H54 (cell line): ENCODE measurements around the gene SF3A2.
"Not testable (repeated sequence)": the region's sequence is repeated elsewhere in the genome, so short reads cannot be mapped to it uniquely, and the experiment has no call there.

ENCODE experiments used
- DNase-seq: peaks from one replicate; pipeline ENCODE4 v3.0.0; 2011; ENCODE audit warnings: low spot score, mixed read lengths; ENCODE audit not compliant: insufficient read length
- FAIRE-seq: peaks from 3 replicates; lab custom pipeline; 2011; peaks lifted over from hg19 to GRCh38; lab: Jason Lieb, UNC
- POLR2A ChIP-seq: IDR thresholded peaks from 2 replicates; pipeline ENCODE4 v1.6.1; 2011; ENCODE audit warnings: low read depth, mild to moderate bottlenecking, low read length

SF3A2 gene

DNA sequence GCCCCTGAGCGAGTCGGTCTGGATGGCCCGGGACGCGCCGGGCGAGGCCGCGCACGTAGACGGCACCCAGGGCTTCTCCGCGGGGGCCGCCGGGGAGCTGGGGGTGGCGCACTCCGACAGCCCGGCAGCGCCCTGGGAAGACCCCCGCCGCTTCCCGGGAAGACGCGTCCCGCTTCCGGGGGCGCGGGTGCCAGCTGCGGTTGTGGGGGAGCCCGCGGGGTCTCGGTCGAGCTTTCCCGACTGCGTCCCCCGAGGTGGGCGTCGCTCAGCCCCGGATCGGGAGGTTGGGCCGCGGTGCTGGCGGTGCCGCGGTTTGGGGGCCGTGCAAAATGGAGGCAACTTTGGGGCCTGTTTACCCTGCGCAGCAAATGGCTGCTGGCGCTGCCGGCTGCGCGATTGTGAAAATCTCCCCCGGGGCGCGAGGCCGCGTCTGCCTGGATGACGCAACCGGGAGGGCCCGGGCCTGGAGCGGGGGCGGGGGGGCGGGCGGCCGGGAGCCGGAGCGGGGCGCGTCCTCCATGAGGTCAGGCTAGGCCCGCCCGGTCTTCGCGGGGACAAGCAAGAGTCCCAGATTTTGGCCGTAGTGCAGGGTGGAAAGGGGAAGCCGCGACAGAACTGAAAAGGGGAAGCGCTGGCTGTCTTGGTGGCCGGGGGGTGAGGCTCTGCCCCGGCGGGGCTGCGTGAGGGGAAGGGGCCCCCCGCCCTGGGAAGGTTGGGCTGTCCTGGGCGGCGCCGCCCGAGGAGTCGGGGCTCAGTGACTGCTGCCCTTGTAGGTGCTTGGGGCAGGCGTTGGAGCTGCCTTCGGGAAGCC is 34.0 kb downstream of the SF3A2 start:
- FAIRE-seq (no peak), DNase-seq (peak; percentile 82)

DNA sequence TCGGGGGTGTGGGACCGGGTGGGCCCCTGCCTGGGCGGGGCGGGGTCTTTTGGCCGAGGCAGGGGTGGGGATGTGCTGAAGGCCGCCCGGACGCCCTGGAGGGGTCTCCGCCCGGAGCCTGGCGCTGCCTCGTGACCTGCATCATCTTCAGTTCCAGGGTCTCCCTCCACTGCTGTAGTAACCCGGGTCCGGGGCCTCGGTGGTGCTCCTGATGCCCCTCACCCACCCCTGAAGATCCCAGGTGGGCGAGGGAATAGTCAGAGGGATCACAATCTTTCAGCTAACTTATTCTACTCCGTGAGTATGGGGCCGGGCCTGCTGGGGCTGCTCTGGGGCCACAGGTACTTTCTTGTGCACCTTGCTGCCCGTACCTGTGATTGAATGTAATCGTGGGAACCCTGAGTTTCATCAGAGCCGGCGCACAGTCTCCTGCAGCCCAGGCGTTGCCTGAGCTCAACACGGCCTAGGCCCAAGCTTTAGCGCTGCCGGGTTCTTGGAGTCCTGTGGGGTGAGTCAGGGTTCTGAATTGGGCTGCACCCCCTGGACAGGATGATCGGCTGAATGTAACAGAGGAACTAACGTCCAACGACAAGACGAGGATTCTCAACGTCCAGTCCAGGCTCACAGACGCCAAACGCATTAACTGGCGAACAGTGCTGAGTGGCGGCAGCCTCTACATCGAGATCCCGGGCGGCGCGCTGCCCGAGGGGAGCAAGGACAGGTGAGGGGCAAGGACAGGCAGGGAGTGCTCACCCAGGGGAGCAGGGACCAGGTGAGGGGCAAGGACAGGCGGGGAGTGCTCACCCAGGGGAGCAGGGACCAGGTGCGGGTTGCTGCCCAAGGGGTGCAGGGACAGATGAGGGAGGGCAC is 34.8 kb downstream of the SF3A2 start:
- FAIRE-seq (no peak), DNase-seq (no peak)
- TF ChIP-seq POLR2A, result no peak

More for the DNA sequence above, 34.0 kb downstream of the SF3A2 start:
- no peak; the same call in 1 of the 2 replicates for TF ChIP-seq POLR2A

DNA sequence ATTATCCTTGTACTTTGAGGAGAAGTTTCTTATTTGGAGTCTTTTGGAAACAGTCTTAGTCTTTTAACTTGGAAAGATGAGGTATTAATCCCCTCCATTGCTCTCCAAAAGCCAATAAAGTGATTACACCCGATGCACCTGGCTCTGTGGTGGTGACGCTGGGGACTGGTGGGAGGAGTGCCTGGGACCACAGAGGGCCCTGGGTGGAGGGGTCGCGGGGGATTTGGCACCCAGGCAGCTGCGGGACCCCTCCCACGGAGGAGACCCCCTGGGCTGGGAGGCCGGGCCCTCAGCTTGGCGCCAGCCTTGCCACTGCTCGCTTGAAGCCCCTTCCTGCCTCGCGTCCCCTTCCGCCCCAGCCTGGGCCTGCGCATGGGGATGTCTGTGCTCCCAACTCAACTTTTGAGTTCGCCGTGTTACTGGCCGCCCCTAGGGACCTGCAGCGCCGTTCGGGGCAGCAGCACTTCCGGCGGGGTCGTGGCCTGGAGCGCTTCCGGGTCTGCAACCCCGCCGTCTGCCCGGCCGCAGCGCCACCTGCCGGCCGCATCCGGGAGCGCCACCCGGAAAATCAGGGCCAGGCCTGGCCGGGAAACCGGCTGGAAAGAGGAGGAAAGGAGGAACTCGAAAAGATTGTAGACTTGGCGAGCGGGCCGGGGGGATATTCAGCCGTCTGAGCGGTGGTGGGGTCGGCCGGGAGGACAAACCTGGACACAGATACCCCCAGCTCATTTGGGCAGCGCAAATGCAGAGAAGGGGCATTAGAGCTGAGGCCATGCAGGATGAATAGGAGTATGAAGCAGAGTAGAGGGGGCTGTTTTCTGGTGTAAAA is 36.9 kb downstream of the SF3A2 start:
- no peak for FAIRE-seq
- peak; percentile 95 for DNase-seq

DNA sequence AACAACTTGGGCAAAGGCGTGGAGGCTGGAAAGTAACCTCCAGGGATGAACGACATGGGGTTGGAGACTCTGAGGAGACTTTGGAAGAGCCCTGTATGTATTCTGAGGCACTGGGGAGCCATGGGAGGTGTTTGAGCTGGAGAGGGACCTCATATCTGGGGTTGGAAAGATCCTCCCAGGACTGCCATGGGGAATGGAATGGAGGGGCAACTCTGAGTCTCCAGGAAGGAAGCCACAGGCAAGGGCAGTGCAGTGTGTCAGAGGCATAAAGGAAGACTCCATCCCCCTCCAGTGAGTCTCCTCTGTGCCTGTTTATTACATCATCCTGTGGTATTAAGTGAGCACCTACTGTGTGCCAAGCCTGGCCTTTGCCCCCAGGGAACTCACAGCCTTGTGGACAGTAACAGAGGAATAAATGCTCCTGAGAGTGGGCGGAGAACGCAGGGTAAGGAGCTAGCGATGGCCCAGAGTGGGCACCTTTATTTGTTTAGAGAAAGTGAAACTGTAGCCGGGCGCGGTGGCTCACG is 37.6 kb downstream of the SF3A2 start:
- DNase-seq, result no peak
- FAIRE-seq, result no peak
- no peak for TF ChIP-seq POLR2A

More for the DNA sequence above, 36.9 kb downstream of the SF3A2 start:
- TF ChIP-seq POLR2A, result no peak

DNA sequence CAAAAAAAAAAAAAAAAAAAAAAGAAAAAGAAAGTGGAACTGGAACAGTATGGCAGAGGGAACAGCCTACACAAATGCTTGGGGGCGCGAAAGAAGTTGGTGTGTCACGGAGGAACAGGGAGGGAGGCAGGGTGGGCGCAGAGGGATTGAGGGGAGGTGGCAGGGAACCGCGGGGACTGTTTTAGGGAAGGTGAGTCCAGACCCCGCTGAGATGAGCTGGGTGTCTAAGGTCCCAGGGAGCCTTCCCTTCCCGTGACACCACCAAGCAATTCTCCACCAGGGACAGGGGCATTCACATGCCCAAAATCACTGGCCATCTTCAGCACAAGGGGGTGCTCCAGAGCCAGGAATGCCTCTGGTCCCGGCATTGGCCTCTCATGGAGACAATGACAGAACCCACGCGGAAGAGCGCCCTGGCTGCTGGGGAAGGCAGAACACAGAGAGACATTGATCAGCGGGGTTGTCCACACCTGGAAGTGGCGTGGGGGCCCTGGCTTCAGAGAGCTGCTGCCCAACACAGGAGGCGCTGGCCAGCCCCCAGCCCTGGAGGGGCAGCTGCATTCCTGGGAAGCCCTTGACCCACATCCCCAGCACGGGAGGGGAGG is 38.4 kb downstream of the SF3A2 start:
- DNase-seq (peak; percentile 99), FAIRE-seq (peak; percentile 41)
- TF ChIP-seq POLR2A, result 0 out of 2 replicates have a peak, but pooled peaks have one; percentile 13

DNA sequence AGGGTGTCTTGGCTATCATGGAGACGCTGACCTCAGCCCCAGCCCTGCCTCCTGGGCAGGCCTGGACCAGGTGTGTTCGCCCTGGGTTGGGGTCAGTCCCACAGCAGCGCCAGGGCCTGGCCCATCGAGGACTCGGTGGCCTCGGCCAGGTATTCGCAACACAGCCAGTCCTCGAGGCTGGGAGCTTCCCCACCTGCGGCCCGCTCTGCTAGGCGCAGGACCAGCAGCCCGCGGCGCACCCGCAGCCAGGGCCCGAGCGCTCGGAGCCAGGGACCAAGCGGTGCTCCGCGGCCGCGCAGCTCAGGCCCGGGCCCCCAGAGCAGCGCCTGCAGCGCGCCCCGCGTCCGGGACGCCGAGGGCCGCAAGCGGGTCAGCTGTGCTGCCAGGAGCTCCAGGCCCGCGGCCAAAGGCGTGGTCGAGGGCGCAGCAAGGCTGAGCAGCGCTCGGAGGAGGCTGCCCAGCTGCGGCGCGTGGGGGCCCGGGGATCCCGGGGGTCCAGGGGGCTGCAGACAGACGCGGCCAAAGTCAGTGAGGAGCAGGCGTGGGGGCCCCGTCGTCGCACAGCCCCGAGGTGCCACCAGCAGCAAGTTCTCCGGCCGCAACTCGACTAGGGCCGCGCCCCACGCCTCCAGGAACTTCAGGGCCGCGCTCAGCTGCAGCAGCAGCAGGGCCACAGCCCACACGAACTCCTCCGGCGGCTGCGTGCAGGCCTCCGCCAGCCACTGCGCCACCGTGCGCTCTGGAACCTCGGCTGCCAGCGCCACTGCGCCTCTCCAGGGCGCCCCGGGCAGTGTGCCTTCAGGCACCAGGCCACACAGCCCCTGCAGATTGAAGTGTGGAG is 39.2 kb downstream of the SF3A2 start:
- TF ChIP-seq POLR2A, result no peak
- FAIRE-seq, result no peak
- DNase-seq, result no peak

DNA sequence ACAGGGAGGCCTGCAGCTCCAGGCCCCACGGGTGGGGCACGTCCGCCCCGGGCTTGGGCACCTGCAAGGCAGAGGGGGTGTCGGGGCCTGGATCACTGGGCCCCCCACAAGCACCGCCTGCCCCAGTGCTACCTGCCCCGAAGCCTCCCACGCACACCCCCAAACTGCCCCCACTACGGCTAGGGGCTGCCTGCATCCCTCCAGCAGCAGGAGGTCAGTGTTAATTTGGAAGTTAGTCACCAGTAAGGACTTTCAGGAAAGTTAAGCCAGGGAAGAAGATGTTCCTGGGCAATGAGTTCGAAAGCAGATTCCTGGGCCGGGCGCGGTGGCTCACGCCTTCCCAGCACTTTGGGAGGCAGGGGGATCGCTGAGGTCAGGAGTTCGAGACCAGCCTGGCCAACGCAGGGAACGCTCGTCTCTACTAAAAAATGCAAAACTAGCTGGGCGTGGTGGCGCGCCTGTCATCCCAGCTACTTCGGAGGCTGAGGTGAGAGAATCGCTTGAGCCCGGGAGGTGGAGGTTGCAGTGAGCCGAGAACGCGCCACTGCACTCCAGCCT is 39.9 kb downstream of the SF3A2 start:
- TF ChIP-seq POLR2A, result no peak
- no peak for FAIRE-seq
- DNase-seq, result no peak

DNA sequence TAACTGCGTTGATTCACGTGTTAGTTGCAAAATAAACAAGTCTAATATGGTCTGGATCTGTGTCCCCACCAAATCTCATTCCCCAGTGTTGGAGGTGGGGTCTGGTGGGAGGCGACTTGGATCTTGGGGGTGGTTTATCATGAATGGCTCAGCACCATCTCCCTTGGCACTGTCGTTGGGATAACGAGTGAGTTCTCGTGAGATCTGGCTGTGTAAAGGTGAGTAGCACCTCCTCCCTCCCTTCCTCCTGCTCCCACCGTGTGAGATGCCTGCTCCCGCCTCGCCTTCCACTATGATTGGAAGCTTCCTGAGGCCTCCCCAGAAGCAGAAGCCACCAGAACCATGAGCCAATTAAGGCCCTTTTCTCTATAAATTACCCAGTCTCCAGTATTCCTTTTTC is 40.5 kb downstream of the SF3A2 start:
- no peak for DNase-seq
- FAIRE-seq, result no peak
- TF ChIP-seq POLR2A, result no peak

DNA sequence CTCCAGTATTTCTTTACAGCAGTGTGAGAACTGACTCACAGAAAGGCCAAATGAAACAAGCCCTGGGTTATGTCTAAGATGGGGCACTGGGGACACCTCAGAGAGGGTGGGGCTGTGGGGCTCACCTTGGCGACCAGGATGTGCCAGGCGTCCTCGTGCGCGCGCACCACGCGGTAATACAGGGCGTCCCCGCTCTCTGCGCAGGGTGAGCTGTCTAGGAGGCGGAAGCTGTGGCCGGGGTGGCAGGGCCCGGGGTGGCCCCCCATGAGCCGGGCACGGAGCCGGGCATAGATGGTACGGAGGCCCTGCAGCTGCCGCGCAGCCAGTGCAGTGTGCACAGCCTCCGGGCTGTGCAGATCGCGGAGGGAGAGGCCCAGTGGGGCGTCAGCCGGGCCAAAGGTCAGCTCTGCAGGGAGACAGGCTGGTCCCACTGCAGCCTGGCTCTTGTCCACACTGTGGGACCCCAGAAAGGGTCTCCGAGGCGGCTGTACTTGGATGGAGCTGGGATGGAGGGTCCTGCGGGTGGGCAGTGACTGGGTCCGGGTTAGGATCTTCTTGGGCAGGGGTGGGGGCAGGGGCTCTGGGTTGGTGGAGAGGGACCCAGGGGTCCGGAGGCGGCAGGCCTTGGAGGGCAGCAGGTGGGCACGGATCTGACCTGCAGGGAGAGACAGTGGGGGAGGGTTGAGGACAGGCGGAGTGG is 42.0 kb downstream of the SF3A2 start:
- no peak for TF ChIP-seq POLR2A
- DNase-seq, result no peak
- FAIRE-seq, result no peak

DNA sequence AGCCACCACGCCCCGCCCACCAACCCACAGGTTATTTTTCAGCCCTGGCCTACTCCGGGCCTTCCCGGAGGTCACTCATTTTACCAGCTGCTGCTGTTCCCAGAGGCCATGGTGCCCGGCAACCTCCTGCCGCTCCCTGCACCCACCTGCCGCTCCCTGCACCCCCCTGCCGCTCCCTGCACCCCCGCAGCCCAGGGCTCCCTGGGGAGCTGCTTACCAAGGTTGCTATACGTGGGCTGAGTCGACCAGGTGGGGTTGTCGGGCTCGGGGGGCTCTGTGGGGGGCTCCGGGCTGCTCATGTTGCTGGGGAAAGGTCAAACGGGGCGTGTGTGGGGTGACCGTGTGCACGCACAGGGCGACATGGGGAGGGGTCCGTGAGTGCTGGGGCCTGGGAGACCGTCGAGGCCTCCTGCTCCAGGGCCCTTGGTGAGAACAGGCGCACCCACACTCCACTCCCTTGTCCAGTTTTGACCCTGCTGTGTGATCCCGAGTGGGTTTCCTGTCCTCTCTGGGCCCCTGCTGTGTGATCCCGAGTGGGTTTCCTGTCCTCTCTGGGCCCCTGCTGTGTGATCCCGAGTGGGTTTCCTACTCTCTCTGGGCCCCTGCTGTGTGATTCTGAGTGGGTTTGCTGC is 44.1 kb downstream of the SF3A2 start:
- DNase-seq, result no peak
- TF ChIP-seq POLR2A, result no peak
- FAIRE-seq, result no peak

DNA sequence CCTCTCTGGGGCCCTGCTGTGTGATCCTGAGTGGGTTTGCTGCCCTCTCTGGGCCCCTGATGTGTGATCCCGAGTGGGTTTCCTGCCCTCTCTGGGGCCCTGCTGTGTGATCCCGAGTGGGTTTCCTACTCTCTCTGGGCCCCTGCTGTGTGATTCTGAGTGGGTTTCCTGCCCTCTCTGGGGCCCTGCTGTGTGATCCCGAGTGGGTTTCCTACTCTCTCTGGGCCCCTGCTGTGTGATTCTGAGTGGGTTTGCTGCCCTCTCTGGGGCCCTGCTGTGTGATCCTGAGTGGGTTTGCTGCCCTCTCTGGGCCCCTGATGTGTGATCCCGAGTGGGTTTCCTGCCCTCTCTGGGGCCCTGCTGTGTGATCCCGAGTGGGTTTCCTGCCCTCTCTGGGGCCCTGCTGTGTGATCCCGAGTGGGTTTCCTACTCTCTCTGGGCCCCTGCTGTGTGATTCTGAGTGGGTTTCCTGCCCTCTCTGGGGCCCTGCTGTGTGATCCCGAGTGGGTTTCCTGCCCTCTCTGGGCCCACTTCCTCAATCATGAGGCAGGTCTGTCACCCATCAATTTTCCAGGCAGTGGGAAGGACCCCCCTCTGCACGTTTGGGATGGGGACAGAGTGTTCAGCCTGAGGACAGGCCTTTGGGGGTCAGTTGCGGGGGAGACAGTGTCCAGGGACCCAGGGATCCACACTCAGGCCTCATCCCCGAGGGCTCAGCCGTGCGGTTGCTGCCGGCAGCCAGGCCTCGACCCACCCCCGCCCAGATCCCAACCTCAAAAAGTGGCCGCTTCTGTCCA is 44.8 kb downstream of the SF3A2 start:
- DNase-seq, FAIRE-seq: not testable (repeated sequence)
